Endodermal cell (in vitro differentiated cells): ENCODE data around the gene SLC25A48. TPM values are rescaled to one million over a fixed set of nuclear protein-coding genes. Genes with fewer than 3 reads are reported as not detected.
A peak's percentile ranks its signal among the peaks of the same experiment; 100 is the strongest.

ENCODE experiments used
- DNase-seq: peaks from one replicate; pipeline ENCODE4 v3.0.0-alpha.2; 2017
- H3K27ac ChIP-seq: 2 replicates; pipeline ENCODE4 v1.5.1; 2013; ENCODE audit warnings: mild to moderate bottlenecking, low read depth, low read length, moderate library complexity
- H3K27me3 ChIP-seq: 2 replicates; pipeline ENCODE4 v1.6.1; 2013; ENCODE audit warnings: mild to moderate bottlenecking, low read length, moderate library complexity; ENCODE audit not compliant: insufficient read depth, control insufficient read depth, poor library complexity, severe bottlenecking
- H3K36me3 ChIP-seq: 2 replicates; pipeline ENCODE4 v1.7.0; 2013; ENCODE audit warnings: mild to moderate bottlenecking, low read length, moderate library complexity; ENCODE audit not compliant: control insufficient read depth, insufficient read depth
- H3K4me1 ChIP-seq: one replicate; pipeline ENCODE4 v1.7.0; 2013; ENCODE audit warnings: low read length; ENCODE audit not compliant: control insufficient read depth, insufficient read depth
- H3K4me3 ChIP-seq: 2 replicates; pipeline ENCODE4 v1.5.1; 2013; ENCODE audit warnings: mild to moderate bottlenecking, low read length, moderate library complexity
- H3K9ac ChIP-seq: 2 replicates; pipeline ENCODE4 v1.6.1; 2013; ENCODE audit warnings: mild to moderate bottlenecking, low read length, moderate library complexity; ENCODE audit not compliant: poor library complexity, severe bottlenecking; ENCODE audit errors: extremely low read depth
- H3K9me3 ChIP-seq: 2 replicates; pipeline ENCODE4 v1.6.1; 2013; ENCODE audit warnings: mild to moderate bottlenecking, low read length, moderate library complexity; ENCODE audit not compliant: control insufficient read depth
- H3K27ac Mint-ChIP-seq: 2 replicates; pipeline ENCODE4 v1.8.0; 2020; ENCODE audit warnings: mixed read lengths
- H3K27me3 Mint-ChIP-seq: 2 replicates; pipeline ENCODE4 v1.8.0; 2021; ENCODE audit warnings: mild to moderate bottlenecking, mixed read lengths; ENCODE audit not compliant: insufficient read depth
- H3K36me3 Mint-ChIP-seq: 2 replicates; pipeline ENCODE4 v1.8.0; 2020; ENCODE audit warnings: low read depth, mixed read lengths
- H3K4me1 Mint-ChIP-seq: 2 replicates; pipeline ENCODE4 v1.8.0; 2020; ENCODE audit warnings: mixed read lengths
- H3K4me3 Mint-ChIP-seq: 2 replicates; pipeline ENCODE4 v1.8.0; 2020; ENCODE audit warnings: mild to moderate bottlenecking, moderate library complexity, mixed read lengths
- H3K9me3 Mint-ChIP-seq: 2 replicates; pipeline ENCODE4 v1.8.0; 2020; ENCODE audit warnings: mild to moderate bottlenecking, mixed read lengths
- CTCF ChIP-seq: fragments of 200-600 bp; sonication (generic); conservative IDR thresholded peaks from 2 replicates; pipeline ENCODE4 v1.5.0; 2021; ENCODE audit warnings: antibody characterized with exemption, mild to moderate bottlenecking
- WGBS, 2 experiments: methylation state at CpG; one replicate each; pipeline versions ENCODE4 v1.1.5 to v1.1.7; 2013; ENCODE audit warnings: missing lambda C conversion rate in 2 of 2, mixed read lengths in 1 of 2; ENCODE audit not compliant: insufficient coverage in 1 of 2, insufficient read length in 1 of 2; 5-methylcytosine and 5-hydroxymethylcytosine counted together
- total RNA-seq, 2 donors: library from RNA; stranded (reverse); fragmentation: NEBNext Ultra II Directional in 1 of 2; extraction: Animal tissue kit (Norgen Biotek cat#: 25700) in 1 of 2; gene quantifications; 2 replicates in 1 of 2; 3 replicates in 1 of 2; pipeline ENCODE4 v1.2.1, GENCODE V29; 2021

The SLC25A48 gene
- total RNA-seq, 2 donors from 2014 or later, result 2.5 to 5.9 TPM

DNA sequence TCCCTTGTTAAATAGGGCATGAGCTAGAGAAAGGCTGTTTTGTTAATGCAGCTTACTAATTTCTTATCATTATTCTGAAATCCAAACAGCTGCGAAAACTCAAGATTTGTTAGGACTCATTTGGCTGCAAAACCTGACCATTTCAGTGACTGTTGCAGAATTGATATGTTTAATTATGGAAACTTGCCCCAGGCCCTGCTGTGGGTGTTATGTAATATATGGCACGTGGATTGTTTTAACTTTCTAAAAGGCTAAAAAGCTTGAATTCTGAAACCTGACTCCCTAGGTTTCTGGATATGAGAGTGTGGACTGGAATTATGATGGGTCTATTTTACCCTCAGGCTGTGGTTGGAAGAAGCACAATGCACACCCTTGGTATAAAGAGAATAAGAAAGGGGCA, 56.8 kb downstream of the SLC25A48 start:
- Histone ChIP-seq H3K9me3 (no peaks in the 10 kb centered on the region), H3K27ac (no peak overlapping the region), H3K4me1 (peaks cover 2% of the 10 kb centered on the region), H3K36me3 (no peaks in the 10 kb centered on the region), H3K4me3 (no peak overlapping the region), H3K9ac (no peak overlapping the region), H3K27me3 (no peaks in the 10 kb centered on the region)
- peaks cover 27% of the 10 kb centered on the region for H3K27me3 Mint-ChIP-seq
- no peaks in the 10 kb centered on the region for H3K9me3 Mint-ChIP-seq
- H3K36me3 Mint-ChIP-seq, result no peaks in the 10 kb centered on the region
- peaks cover 11% of the 10 kb centered on the region for H3K4me1 Mint-ChIP-seq
- no peak for DNase-seq
- no peak for TF ChIP-seq CTCF
- H3K4me3 Mint-ChIP-seq, result no peak overlapping the region
- no peak overlapping the region for H3K27ac Mint-ChIP-seq
- 83 to 100% methylated on average over 1 to 2 of the region's 2 CpGs for WGBS, 2 experiments

- no peak overlapping the region for H3K4me3 Mint-ChIP-seq
- no peaks in the 10 kb centered on the region for H3K36me3 ChIP-seq
- peaks cover 2% of the 10 kb centered on the region for H3K4me1 ChIP-seq
- H3K36me3 Mint-ChIP-seq, result no peaks in the 10 kb centered on the region
- no peaks in the 10 kb centered on the region for H3K27me3 ChIP-seq
- no peak overlapping the region for H3K4me3 ChIP-seq
- H3K9ac ChIP-seq, result no peak overlapping the region
- peaks cover 27% of the 10 kb centered on the region for H3K27me3 Mint-ChIP-seq
- H3K9me3 Mint-ChIP-seq, result no peaks in the 10 kb centered on the region
- H3K27ac ChIP-seq, result no peak overlapping the region
- H3K4me1 Mint-ChIP-seq, result peaks cover 11% of the 10 kb centered on the region
- H3K9me3 ChIP-seq, result no peaks in the 10 kb centered on the region
- DNase-seq, result peak; percentile 90
- H3K27ac Mint-ChIP-seq, result no peak overlapping the region
- TF ChIP-seq CTCF, result peak; percentile 81
These were observed 57.3 kb downstream of the SLC25A48 start for GRCh38 chr5:135891791-135892190.

- Mint-ChIP-seq H3K27me3 (peaks cover 29% of the 10 kb centered on the region), H3K36me3 (no peaks in the 10 kb centered on the region), H3K9me3 (no peaks in the 10 kb centered on the region), H3K4me1 (peaks cover 7% of the 10 kb centered on the region), H3K27ac (no peak overlapping the region), H3K4me3 (no peak overlapping the region)
- Histone ChIP-seq H3K27ac (no peak overlapping the region), H3K4me1 (no peaks in the 10 kb centered on the region), H3K27me3 (peaks cover 5% of the 10 kb centered on the region), H3K9me3 (no peaks in the 10 kb centered on the region), H3K9ac (no peak overlapping the region), H3K36me3 (no peaks in the 10 kb centered on the region), H3K4me3 (no peak overlapping the region)
- DNase-seq, result no peak
- TF ChIP-seq CTCF, result no peak
- WGBS, 2 experiments, result 81 to 85% methylated on average over 5 to 8 of the region's 8 CpGs
These were observed 59.8 kb downstream of the SLC25A48 start for GRCh38 chr5:135894276-135894675.
